Adrenal gland (tissue), 5 donors: ENCODE data around the gene CORT.

Experiments
- POLR2A ChIP-seq, 2 donors: fragments of 450-650 bp; IDR thresholded peaks; one replicate each; pipeline ENCODE4 v1.6.1; 2017; ENCODE audit warnings: antibody characterized with exemption in 2 of 2, mild to moderate bottlenecking in 2 of 2, moderate library complexity in 1 of 2
- TF ChIP-seq, protein P1 (sequence below), 6 experiments: fragments of 450-650 bp in 4 of 6; fragments of 200-600 bp in 2 of 6; sonication (generic) in 1 of 6; IDR thresholded peaks; 1 replicate in 5 of 6; 2 replicates in 1 of 6; pipeline versions ENCODE4 v1.5.1 to v1.8.0; 2016 to 2021; ENCODE audit warnings: antibody characterized with exemption in 6 of 6, mild to moderate bottlenecking in 2 of 6, moderate library complexity in 1 of 6
- donor health status: DM: no; HTN: no; CAD: no.

DNA sequence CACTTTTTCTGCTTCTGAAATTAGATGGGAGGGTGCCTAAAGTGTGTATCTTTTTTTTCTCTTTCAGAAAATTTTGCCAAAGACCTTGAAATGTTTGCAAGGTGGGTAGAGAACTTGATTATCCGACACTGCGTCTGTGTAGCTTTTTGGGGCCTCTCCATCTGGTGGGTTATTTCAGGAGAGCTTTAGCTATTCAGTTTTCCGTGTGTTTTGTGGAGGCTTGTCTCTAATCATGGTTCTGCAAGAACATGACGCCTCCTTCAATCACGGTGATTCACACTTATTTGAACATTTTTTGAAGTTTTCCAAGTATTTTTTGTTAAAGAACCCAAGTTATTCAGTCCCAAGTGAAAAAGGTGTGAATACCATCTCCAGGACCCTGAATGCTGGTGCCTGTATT lies 15.2 kb upstream of the CORT start:
- TF ChIP-seq, protein P1, sequence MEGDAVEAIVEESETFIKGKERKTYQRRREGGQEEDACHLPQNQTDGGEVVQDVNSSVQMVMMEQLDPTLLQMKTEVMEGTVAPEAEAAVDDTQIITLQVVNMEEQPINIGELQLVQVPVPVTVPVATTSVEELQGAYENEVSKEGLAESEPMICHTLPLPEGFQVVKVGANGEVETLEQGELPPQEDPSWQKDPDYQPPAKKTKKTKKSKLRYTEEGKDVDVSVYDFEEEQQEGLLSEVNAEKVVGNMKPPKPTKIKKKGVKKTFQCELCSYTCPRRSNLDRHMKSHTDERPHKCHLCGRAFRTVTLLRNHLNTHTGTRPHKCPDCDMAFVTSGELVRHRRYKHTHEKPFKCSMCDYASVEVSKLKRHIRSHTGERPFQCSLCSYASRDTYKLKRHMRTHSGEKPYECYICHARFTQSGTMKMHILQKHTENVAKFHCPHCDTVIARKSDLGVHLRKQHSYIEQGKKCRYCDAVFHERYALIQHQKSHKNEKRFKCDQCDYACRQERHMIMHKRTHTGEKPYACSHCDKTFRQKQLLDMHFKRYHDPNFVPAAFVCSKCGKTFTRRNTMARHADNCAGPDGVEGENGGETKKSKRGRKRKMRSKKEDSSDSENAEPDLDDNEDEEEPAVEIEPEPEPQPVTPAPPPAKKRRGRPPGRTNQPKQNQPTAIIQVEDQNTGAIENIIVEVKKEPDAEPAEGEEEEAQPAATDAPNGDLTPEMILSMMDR (IDR thresholded peaks at IDR 0.05), result no peak
- TF ChIP-seq POLR2A (IDR thresholded peaks at IDR 0.05), result no peak
